ENCODE data around the gene CPED1.
"Not testable (repeated sequence)": the region's sequence is repeated elsewhere in the genome, so short reads cannot be mapped to it uniquely, and the experiment has no call there.

The CPED1 gene

GRCh38 chr7:120973849-120974248 lies 14.7 kb upstream of the CPED1 start:
- DNase-seq (ENCODE audit: low read depth, low spot score) = no peak
- TF ChIP-seq, protein P1, sequence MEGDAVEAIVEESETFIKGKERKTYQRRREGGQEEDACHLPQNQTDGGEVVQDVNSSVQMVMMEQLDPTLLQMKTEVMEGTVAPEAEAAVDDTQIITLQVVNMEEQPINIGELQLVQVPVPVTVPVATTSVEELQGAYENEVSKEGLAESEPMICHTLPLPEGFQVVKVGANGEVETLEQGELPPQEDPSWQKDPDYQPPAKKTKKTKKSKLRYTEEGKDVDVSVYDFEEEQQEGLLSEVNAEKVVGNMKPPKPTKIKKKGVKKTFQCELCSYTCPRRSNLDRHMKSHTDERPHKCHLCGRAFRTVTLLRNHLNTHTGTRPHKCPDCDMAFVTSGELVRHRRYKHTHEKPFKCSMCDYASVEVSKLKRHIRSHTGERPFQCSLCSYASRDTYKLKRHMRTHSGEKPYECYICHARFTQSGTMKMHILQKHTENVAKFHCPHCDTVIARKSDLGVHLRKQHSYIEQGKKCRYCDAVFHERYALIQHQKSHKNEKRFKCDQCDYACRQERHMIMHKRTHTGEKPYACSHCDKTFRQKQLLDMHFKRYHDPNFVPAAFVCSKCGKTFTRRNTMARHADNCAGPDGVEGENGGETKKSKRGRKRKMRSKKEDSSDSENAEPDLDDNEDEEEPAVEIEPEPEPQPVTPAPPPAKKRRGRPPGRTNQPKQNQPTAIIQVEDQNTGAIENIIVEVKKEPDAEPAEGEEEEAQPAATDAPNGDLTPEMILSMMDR (IDR thresholded peaks at IDR 0.05; ENCODE audit: low read depth, low read length) = no peak
- H3K4me3 ChIP-seq (ENCODE audit: low read depth, low read length) = no peak overlapping the region
- in situ Hi-C loops (cut with HindIII; ENCODE audit: low sequenced_read_pairs) = no loop called here

DNA sequence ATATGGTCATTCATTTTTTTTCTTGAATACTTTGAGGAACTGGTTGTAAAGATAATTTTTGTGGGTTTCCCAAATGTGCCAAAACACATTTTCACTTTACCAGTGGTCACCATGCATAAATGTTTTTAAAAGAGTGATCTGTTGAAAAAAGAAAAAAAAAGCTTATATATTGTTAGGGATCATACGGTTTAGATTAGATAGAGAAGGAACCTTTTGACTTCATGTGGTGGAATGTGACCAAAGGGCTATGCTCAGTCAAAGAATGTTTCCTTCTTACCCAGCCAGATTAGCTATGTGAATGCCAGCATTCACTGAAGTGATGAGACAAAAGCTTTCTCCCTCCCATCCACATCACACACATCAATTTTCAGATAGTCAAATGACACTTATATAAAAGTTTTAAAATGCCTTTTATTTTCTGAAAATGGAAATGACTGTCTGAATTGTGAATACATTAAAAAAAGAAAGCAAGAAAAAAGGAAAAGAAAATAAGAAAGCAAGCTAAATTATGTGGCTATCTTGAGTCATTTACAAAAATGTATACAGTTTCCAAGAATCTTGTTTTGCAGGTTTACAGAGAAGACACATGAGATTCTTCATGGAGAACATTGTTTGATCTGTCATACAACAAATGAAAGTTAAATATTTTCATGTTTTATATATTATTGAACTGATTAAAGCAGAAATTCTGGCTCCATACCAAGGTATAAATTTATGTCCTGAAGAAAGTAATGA lies 8.6 kb upstream of the CPED1 start:
- in situ Hi-C loops (cut with HindIII; ENCODE audit: low sequenced_read_pairs) = no loop called here

DNA sequence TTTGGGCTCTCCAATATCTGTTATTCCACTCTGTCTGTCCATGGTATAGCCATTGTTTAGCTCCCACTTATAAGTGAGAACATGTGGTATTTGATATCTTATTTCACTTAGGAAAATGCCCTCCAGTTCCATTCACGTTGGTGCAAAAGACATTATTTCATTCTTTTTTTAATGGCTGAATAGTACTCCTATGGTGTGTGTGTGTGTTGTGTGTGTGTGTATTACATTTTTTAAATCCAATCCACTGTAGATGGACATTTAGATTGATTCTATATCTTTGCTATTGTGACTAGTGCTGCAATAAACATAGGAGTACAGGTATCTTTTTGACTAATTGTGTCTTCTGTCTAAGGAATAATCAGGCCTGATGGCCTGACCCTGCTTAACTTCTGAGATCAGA lies 7.4 kb upstream of the CPED1 start:
- DNase-seq (ENCODE audit: low read depth, low spot score) = no peak
- in situ Hi-C loops (cut with HindIII; ENCODE audit: low sequenced_read_pairs) = no loop called here
- no peak overlapping the region for H3K4me3 ChIP-seq (ENCODE audit: low read depth, low read length)
- TF ChIP-seq, protein P1 (IDR thresholded peaks at IDR 0.05; ENCODE audit: low read depth, low read length) = no peak

More for the DNA sequence above, 8.6 kb upstream of the CPED1 start:
- peak; percentile 14 for DNase-seq (ENCODE audit: low read depth, low spot score)
- no peak overlapping the region for H3K4me3 ChIP-seq (ENCODE audit: low read depth, low read length)
- TF ChIP-seq, protein P1 (IDR thresholded peaks at IDR 0.05; ENCODE audit: low read depth, low read length) = no peak

DNA sequence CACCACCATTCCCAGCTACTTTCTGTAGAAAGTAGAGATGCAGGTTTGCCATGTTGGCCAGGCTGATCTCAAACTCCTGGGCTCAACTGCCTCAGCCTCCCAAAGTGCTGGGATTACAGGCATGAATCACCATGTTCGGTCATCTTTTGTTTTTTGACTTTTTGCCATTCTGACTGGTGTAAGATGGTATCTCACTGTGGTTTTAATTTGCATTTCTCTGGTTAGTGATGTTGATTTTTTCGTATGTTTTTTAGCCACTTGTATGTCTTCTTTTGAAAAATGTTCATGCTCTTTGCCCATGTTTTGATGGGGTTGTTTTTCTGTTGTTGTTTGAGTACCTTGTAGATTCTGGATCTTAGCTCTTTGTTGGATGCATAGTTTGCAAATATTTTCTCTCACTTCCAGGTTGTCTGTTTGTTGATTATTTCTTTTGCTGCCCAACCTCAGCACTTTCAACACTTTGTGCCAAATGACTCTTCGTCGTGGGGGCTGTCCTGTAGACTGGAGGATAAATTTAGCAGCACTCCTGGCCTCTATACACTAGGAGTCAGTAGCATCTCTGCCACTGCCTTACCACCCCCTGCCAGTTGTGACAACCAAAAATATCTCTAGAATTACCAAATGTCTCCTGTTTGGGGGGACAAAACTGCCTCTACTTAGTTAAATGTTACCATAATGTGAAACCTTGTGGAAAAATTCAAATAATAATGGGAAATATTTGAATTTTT lies 6.5 kb upstream of the CPED1 start:
- TF ChIP-seq, protein P1 (IDR thresholded peaks at IDR 0.05; ENCODE audit: low read depth, low read length) = peak; percentile 7
- H3K4me3 ChIP-seq (ENCODE audit: low read depth, low read length) = no peak overlapping the region
- peak; percentile 76 for DNase-seq (ENCODE audit: low read depth, low spot score)
- in situ Hi-C loops (cut with HindIII; ENCODE audit: low sequenced_read_pairs) = no loop called here

- DNase-seq (ENCODE audit: low read depth, low spot score); in situ Hi-C loops (cut with HindIII; ENCODE audit: low sequenced_read_pairs); H3K4me3 ChIP-seq (ENCODE audit: low read depth, low read length): not testable (repeated sequence)
Measured at GRCh38 chr7:120983592-120983991, 4.9 kb upstream of the CPED1 start.

DNA sequence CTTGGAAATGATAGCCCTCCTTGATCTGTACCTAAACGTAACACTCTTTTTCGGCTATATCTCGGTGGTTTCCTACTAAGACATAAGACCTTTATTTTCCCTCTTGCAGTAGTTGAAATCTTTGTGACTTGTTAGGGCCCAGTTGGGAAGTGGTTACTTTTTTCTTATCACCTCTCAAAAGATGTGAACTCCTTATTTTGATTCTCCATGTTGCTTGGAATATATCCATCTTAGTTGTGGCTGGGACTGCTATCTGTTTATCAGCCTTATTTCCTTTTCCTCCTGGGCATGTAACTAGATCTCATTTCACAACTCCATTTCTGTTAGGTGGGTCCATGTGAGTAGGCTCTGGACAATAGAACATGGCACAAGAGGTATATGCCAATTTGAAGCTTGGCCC lies 4.1 kb upstream of the CPED1 start:
- no peak for DNase-seq (ENCODE audit: low read depth, low spot score)
- TF ChIP-seq, protein P1 (IDR thresholded peaks at IDR 0.05; ENCODE audit: low read depth, low read length) = no peak
- no peak overlapping the region for H3K4me3 ChIP-seq (ENCODE audit: low read depth, low read length)
- in situ Hi-C loops (cut with HindIII; ENCODE audit: low sequenced_read_pairs) = no loop called here

DNA sequence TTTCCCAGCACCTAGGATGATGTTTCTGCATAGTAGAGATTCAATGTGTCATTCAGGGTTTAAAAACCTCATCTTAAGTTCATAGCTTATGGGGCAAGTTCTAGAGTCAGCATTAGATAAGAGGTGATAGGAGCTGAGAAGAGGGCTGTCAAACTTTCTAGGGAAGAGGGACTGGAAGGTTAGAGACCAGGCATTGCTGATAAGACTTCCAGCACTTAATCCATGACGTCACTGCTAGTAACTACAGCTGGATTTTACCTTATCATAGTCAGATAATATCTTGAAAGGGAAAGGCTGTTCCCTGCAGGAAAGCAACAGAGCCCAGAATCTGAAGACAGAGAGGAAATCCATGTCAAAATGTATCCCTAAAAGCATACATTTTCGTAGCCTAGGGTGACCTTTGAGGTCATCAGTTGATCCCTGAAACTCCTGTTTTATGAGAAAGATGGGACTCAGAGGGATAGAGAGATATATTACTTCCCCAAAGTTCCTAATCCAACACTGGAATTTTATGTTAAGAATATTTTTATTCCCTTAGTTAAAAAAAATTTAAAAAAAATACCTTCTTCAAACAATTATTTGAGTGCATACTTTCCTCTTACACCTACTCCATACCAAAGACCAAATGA lies 3.3 kb upstream of the CPED1 start:
- H3K4me3 ChIP-seq (ENCODE audit: low read depth, low read length) = no peak overlapping the region
- DNase-seq (ENCODE audit: low read depth, low spot score) = no peak
- TF ChIP-seq, protein P1 (IDR thresholded peaks at IDR 0.05; ENCODE audit: low read depth, low read length) = no peak
- in situ Hi-C loops (cut with HindIII; ENCODE audit: low sequenced_read_pairs) = no loop called here

Data from astrocyte of the spinal cord (primary cell).